Vagina (tissue), 2 donors: ENCODE results near the gene HMGCR.

Source experiments
- POLR2A ChIP-seq, 2 donors: fragments of 450-650 bp; IDR thresholded peaks; one replicate each; pipeline ENCODE4 v1.6.1; 2017; ENCODE audit warnings: antibody characterized with exemption in 2 of 2, mild to moderate bottlenecking in 2 of 2, moderate library complexity in 2 of 2
- POLR2AphosphoS5 ChIP-seq, 2 donors: sonication (generic); formaldehyde crosslinking; IDR thresholded peaks; one replicate each; pipeline ENCODE4 v1.9.0; 2017; ENCODE audit warnings: antibody characterized with exemption in 2 of 2, mild to moderate bottlenecking in 2 of 2, low read depth in 1 of 2; ENCODE audit not compliant: insufficient read depth in 1 of 2
- TF ChIP-seq, protein P1 (sequence below), 3 experiments: fragments of 450-650 bp in 2 of 3; fragments of 200-600 bp in 1 of 3; sonication (generic) in 1 of 3; IDR thresholded peaks; one replicate each; pipeline ENCODE4 v1.5.1; 2017 to 2019; ENCODE audit warnings: antibody characterized with exemption in 3 of 3, mild to moderate bottlenecking in 2 of 3, moderate library complexity in 2 of 3

DNA sequence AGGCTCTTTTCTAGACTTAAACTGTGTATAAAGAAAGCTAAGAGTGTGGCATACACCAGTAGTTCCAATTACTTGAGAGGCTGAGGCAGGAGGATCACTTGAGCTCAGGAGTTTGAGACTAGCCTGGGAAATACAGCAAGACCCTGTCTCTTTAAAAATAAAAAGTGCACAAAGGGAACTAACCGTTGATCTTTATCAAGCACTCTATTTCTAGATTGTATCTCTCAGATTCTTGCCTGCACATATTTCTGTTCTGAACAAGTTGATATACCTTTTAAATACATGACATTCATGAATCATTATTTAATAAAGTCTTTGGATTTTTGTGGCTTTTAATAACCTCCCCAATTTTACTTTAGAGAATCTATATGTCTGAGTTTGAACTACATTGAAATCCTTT lies 47.2 kb downstream of the HMGCR start:
- TF ChIP-seq POLR2A (IDR thresholded peaks at IDR 0.05): no peak
- TF ChIP-seq, protein P1, sequence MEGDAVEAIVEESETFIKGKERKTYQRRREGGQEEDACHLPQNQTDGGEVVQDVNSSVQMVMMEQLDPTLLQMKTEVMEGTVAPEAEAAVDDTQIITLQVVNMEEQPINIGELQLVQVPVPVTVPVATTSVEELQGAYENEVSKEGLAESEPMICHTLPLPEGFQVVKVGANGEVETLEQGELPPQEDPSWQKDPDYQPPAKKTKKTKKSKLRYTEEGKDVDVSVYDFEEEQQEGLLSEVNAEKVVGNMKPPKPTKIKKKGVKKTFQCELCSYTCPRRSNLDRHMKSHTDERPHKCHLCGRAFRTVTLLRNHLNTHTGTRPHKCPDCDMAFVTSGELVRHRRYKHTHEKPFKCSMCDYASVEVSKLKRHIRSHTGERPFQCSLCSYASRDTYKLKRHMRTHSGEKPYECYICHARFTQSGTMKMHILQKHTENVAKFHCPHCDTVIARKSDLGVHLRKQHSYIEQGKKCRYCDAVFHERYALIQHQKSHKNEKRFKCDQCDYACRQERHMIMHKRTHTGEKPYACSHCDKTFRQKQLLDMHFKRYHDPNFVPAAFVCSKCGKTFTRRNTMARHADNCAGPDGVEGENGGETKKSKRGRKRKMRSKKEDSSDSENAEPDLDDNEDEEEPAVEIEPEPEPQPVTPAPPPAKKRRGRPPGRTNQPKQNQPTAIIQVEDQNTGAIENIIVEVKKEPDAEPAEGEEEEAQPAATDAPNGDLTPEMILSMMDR (IDR thresholded peaks at IDR 0.05): no peak
- no peak for TF ChIP-seq POLR2AphosphoS5 (IDR thresholded peaks at IDR 0.05; ENCODE audit: insufficient read depth in 1 of 2, low read depth in 1 of 2)
